Measurements from ENCODE around the gene NCOA6.

DNA sequence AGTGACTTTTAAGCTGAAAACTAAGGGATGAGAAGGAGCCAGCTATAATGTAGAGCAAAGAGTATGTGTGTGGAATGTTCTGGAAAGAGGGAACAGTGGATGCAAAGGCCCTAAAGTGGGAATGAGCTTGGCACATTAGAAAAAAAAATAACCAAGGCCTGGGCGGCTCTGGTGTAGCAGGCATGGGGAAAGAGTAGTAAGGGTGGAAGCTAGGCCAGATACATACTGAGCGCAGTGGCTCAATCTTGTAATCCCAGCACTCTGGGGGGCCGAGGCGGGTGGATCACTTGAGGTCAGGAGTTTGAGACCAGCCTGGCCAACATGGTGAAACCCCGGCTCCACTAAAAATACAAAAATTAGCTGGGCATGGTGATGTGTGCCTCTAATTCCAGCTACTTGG, 38.8 kb upstream of the NCOA6 start:
- TF ChIP-seq, protein P1, sequence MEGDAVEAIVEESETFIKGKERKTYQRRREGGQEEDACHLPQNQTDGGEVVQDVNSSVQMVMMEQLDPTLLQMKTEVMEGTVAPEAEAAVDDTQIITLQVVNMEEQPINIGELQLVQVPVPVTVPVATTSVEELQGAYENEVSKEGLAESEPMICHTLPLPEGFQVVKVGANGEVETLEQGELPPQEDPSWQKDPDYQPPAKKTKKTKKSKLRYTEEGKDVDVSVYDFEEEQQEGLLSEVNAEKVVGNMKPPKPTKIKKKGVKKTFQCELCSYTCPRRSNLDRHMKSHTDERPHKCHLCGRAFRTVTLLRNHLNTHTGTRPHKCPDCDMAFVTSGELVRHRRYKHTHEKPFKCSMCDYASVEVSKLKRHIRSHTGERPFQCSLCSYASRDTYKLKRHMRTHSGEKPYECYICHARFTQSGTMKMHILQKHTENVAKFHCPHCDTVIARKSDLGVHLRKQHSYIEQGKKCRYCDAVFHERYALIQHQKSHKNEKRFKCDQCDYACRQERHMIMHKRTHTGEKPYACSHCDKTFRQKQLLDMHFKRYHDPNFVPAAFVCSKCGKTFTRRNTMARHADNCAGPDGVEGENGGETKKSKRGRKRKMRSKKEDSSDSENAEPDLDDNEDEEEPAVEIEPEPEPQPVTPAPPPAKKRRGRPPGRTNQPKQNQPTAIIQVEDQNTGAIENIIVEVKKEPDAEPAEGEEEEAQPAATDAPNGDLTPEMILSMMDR (IDR thresholded peaks at IDR 0.05): no peak
- TF ChIP-seq EZH2 (IDR thresholded peaks at IDR 0.05; ENCODE audit: borderline replicate concordance, insufficient read depth, low read depth, low read length, poor library complexity, severe bottlenecking): no peak

Data from B cell (primary cell).